CD4-positive, CD25-positive, alpha-beta regulatory T cell (primary cell): ENCODE results near the gene KLRF2. TPM values are rescaled to one million over a fixed set of nuclear protein-coding genes. Genes with fewer than 3 reads are reported as not detected.

Experiments used
- ATAC-seq, 2 donors: fragments of 150-1000 bp; cut with Tn5 transposase; one replicate each; pipeline ENCODE4 v1.10.0; 2021; ENCODE audit warnings: low read depth in 2 of 2, moderate number of reproducible peaks in 2 of 2, moderate library complexity in 1 of 2
- DNase-seq, 3 donors: peaks; one replicate each; pipeline versions ENCODE4 v3.0.0 to v3.0.0-alpha.2; 2012 to 2022; ENCODE audit warnings: mixed read lengths in 1 of 3
- H3K27ac ChIP-seq: one replicate; pipeline ENCODE4 v1.7.0; 2013; ENCODE audit warnings: mild to moderate bottlenecking, low read length; ENCODE audit not compliant: insufficient read depth, poor library complexity, severe bottlenecking
- H3K27me3 ChIP-seq: one replicate; pipeline ENCODE4 v1.7.0; 2013; ENCODE audit warnings: low read length; ENCODE audit not compliant: control insufficient read depth, insufficient read depth
- H3K36me3 ChIP-seq: one replicate; pipeline ENCODE4 v1.7.0; 2013; ENCODE audit warnings: mild to moderate bottlenecking, low read length, moderate library complexity; ENCODE audit not compliant: control insufficient read depth, insufficient read depth
- H3K4me1 ChIP-seq: 2 replicates; pipeline ENCODE4 v1.7.0; 2013; ENCODE audit warnings: mild to moderate bottlenecking, low read length; ENCODE audit not compliant: insufficient read depth, control insufficient read depth, poor library complexity, severe bottlenecking
- H3K4me3 ChIP-seq: one replicate; pipeline ENCODE4 v1.7.0; 2013; ENCODE audit warnings: low read depth, mild to moderate bottlenecking, low read length, moderate library complexity
- H3K9me3 ChIP-seq, 2 experiments: 1 replicate in 1 of 2; 2 replicates in 1 of 2; pipeline ENCODE4 v1.7.0; 2013; ENCODE audit warnings: low read length in 2 of 2, mild to moderate bottlenecking in 1 of 2, moderate library complexity in 1 of 2; ENCODE audit not compliant: control insufficient read depth in 2 of 2
- H3K27ac Mint-ChIP-seq, 3 donors: one replicate each; pipeline ENCODE4 v1.8.0; 2020 to 2022; ENCODE audit warnings: mild to moderate bottlenecking in 3 of 3, mixed read lengths in 3 of 3, moderate library complexity in 2 of 3
- H3K27me3 Mint-ChIP-seq: one replicate; pipeline ENCODE4 v1.8.0; 2022; ENCODE audit warnings: mild to moderate bottlenecking, mixed read lengths
- H3K36me3 Mint-ChIP-seq: one replicate; pipeline ENCODE4 v1.8.0; 2020; ENCODE audit warnings: mixed read lengths
- H3K4me1 Mint-ChIP-seq, 4 donors: one replicate each; pipeline ENCODE4 v1.8.0; 2020 to 2022; ENCODE audit warnings: mixed read lengths in 4 of 4, mild to moderate bottlenecking in 1 of 4
- H3K4me3 Mint-ChIP-seq, 4 donors: one replicate each; pipeline ENCODE4 v1.8.0; 2020 to 2022; ENCODE audit warnings: mild to moderate bottlenecking in 4 of 4, mixed read lengths in 4 of 4, moderate library complexity in 3 of 4
- H3K9me3 Mint-ChIP-seq, 7 donors: one replicate each; pipeline ENCODE4 v1.8.0; 2020 to 2022; ENCODE audit warnings: mixed read lengths in 7 of 7, mild to moderate bottlenecking in 3 of 7, moderate library complexity in 2 of 7
- polyA plus RNA-seq, 4 donors: library from polyadenylated mRNA; unstranded; fragments of 300-500 nt; fragmentation: Illumina TruSeq; gene quantifications; one replicate each; pipeline ENCODE4 v1.2.3, GENCODE V29; 2021
- total RNA-seq: library from RNA; stranded (reverse); gene quantifications from one replicate; pipeline ENCODE4 v1.2.3, GENCODE V29; 2022

The KLRF2 gene
- total and polyA plus RNA-seq, 5 donors from 2014 or later = not detected

- peak in 1 of 3 donors; percentile 42 for DNase-seq
- Mint-ChIP-seq H3K4me3 (no peak overlapping the region), H3K4me1 (peaks cover 0 to 10% (median 4%) of the 10 kb centered on the region in 4 donors), H3K36me3 (no peaks in the 10 kb centered on the region), H3K27ac (no peak overlapping the region), H3K9me3 (peaks cover 0 to 2% (median 0%) of the 10 kb centered on the region in 7 donors), H3K27me3 (peaks cover 51% of the 10 kb centered on the region)
- no peak overlapping the region for H3K4me3 ChIP-seq
- H3K4me1 ChIP-seq = peaks cover 3% of the 10 kb centered on the region
- H3K27me3 ChIP-seq = peaks cover 22% of the 10 kb centered on the region
- no peaks in the 10 kb centered on the region for H3K9me3 ChIP-seq
- no peak for ATAC-seq
- H3K27ac ChIP-seq = no peak overlapping the region
- H3K36me3 ChIP-seq = no peaks in the 10 kb centered on the region
These were observed 59.1 kb downstream of the KLRF2 start for GRCh38 chr12:9940375-9940774.

- H3K9me3 Mint-ChIP-seq = peaks cover 0 to 2% (median 0%) of the 10 kb centered on the region in 7 donors
- Histone ChIP-seq H3K27me3 (peaks cover 19% of the 10 kb centered on the region), H3K4me3 (no peak overlapping the region), H3K36me3 (no peaks in the 10 kb centered on the region), H3K27ac (no peak overlapping the region), H3K4me1 (peaks cover 3% of the 10 kb centered on the region), H3K9me3 (no peaks in the 10 kb centered on the region)
- H3K4me3 Mint-ChIP-seq = no peak overlapping the region
- DNase-seq (no peak), ATAC-seq (no peak)
- peaks cover 46% of the 10 kb centered on the region for H3K27me3 Mint-ChIP-seq
- no peaks in the 10 kb centered on the region for H3K36me3 Mint-ChIP-seq
- peaks cover 0 to 10% (median 4%) of the 10 kb centered on the region in 4 donors for H3K4me1 Mint-ChIP-seq
- no peak overlapping the region for H3K27ac Mint-ChIP-seq
These were observed 60.5 kb downstream of the KLRF2 start for GRCh38 chr12:9941838-9942237.

- peaks cover 44% of the 10 kb centered on the region for H3K27me3 Mint-ChIP-seq
- Histone ChIP-seq H3K36me3 (no peaks in the 10 kb centered on the region), H3K9me3 (no peaks in the 10 kb centered on the region), H3K27ac (peak overlapping the region; percentile 23), H3K4me3 (peak overlapping the region; percentile 23), H3K4me1 (peaks cover 3% of the 10 kb centered on the region), H3K27me3 (peaks cover 14% of the 10 kb centered on the region)
- no peaks in the 10 kb centered on the region for H3K36me3 Mint-ChIP-seq
- peak; percentile 42 to 43 for ATAC-seq
- H3K9me3 Mint-ChIP-seq = peaks cover 0 to 2% (median 0%) of the 10 kb centered on the region in 7 donors
- peak overlapping the region in 3 of 4 donors; percentile 12 to 72 (median 70) for H3K4me3 Mint-ChIP-seq
- no peak overlapping the region for H3K27ac Mint-ChIP-seq
- peaks cover 4 to 15% (median 6%) of the 10 kb centered on the region in 4 donors for H3K4me1 Mint-ChIP-seq
- DNase-seq = no peak
These were observed 62.0 kb downstream of the KLRF2 start for GRCh38 chr12:9943240-9943639.

GRCh38 chr12:9944391-9944790 is 63.1 kb downstream of the KLRF2 start:
- H3K4me3 Mint-ChIP-seq = no peak overlapping the region
- peaks cover 0 to 1% (median 0%) of the 10 kb centered on the region in 7 donors for H3K9me3 Mint-ChIP-seq
- no peak overlapping the region for H3K27ac Mint-ChIP-seq
- no peak for DNase-seq
- Histone ChIP-seq H3K9me3 (no peaks in the 10 kb centered on the region), H3K4me1 (peaks cover 10% of the 10 kb centered on the region), H3K27me3 (peaks cover 8% of the 10 kb centered on the region), H3K4me3 (no peak overlapping the region), H3K27ac (no peak overlapping the region), H3K36me3 (no peaks in the 10 kb centered on the region)
- no peaks in the 10 kb centered on the region for H3K36me3 Mint-ChIP-seq
- peaks cover 32% of the 10 kb centered on the region for H3K27me3 Mint-ChIP-seq
- ATAC-seq = no peak
- H3K4me1 Mint-ChIP-seq = peaks cover 9 to 27% (median 14%) of the 10 kb centered on the region in 4 donors

Other genes with a start within 250 kb of the KLRF2 start
- gene CLEC2D, start 211.8 kb upstream of the KLRF2 start, total RNA-seq = 219 TPM
- gene CLEC2D, start 211.8 kb upstream of the KLRF2 start, polyA plus RNA-seq = 100 to 1,000 TPM; 223 to 312 (median 247) TPM
- gene CLECL1, start 148.4 kb upstream of the KLRF2 start, total RNA-seq = 0.84 TPM
- not detected for gene CLECL1, start 148.4 kb upstream of the KLRF2 start, polyA plus RNA-seq
- 1,130 TPM for gene CD69, start 120.6 kb upstream of the KLRF2 start, total RNA-seq
- 100 to 1,000 TPM; 189 to 259 (median 222) TPM for gene CD69, start 120.6 kb upstream of the KLRF2 start, polyA plus RNA-seq
- not detected for gene KLRF1, start 54.0 kb upstream of the KLRF2 start, total RNA-seq
- gene KLRF1, start 54.0 kb upstream of the KLRF2 start, polyA plus RNA-seq = under 1 TPM; 0.49 to 0.78 (median 0.71) TPM
- 90.8 TPM for gene CLEC2B, start 12.1 kb upstream of the KLRF2 start, total RNA-seq
- 10 to 100 TPM; 32.8 to 55.3 (median 45.7) TPM for gene CLEC2B, start 12.1 kb upstream of the KLRF2 start, polyA plus RNA-seq
- not detected for gene CLEC2A, start 50.9 kb downstream of the KLRF2 start, total RNA-seq
- not detected for gene CLEC2A, start 50.9 kb downstream of the KLRF2 start, polyA plus RNA-seq
- not detected for gene CLEC12A, start 89.9 kb downstream of the KLRF2 start, total RNA-seq
- gene CLEC12A, start 89.9 kb downstream of the KLRF2 start, polyA plus RNA-seq = 1 to 10 TPM in 1 of 4 donors, under 1 TPM in 1, not detected in 2; 0.27 to 1.0 TPM
- gene CLEC1B, start 117.6 kb downstream of the KLRF2 start, total RNA-seq = 2.6 TPM
- not detected for gene CLEC1B, start 117.6 kb downstream of the KLRF2 start, polyA plus RNA-seq
- not detected for gene CLEC12B, start 129.1 kb downstream of the KLRF2 start, total RNA-seq
- gene CLEC12B, start 129.1 kb downstream of the KLRF2 start, polyA plus RNA-seq = not detected
- gene CLEC9A, start 149.2 kb downstream of the KLRF2 start, total RNA-seq = not detected
- not detected for gene CLEC9A, start 149.2 kb downstream of the KLRF2 start, polyA plus RNA-seq
- gene CLEC1A, start 217.5 kb downstream of the KLRF2 start, total RNA-seq = not detected
- gene CLEC1A, start 217.5 kb downstream of the KLRF2 start, polyA plus RNA-seq = not detected
- 0.76 TPM for gene CLEC7A, start 248.7 kb downstream of the KLRF2 start, total RNA-seq
- gene CLEC7A, start 248.7 kb downstream of the KLRF2 start, polyA plus RNA-seq = under 1 TPM in 2 of 4 donors, not detected in 2; 0.40 to 0.88 TPM